A549 treated with DMSO at 1 μM for 4 hours (cell line): ENCODE measurements around the gene ELP6. TPM values are rescaled to one million over a fixed set of nuclear protein-coding genes. Genes with fewer than 3 reads are reported as not detected.

Experiments
- total RNA-seq: library from RNA; stranded (reverse); fragments of 200-300 nt; extraction: Qiagen RNA extraction; gene quantifications from 5 replicates; pipeline ENCODE4 v1.2.3, GENCODE V29; 2022; ENCODE audit warnings: low read depth

Gene ELP6
- total RNA-seq, result 23.3 to 30.0 TPM (median 29.3 TPM) in 5 replicates

GRCh38 chr3:47513125-47513929 is at the start of gene ELP6:
TSS of gene ELP6 (minus strand) at chr3:47513712. CDS start at chr3:47513590, 122 bp downstream.

GRCh38 chr3:47475570-47476329 is 37.8 kb downstream of the ELP6 start, which contains the start of gene SCAP:
TSS of gene SCAP (minus strand) at chr3:47475941. CDS start at chr3:47442993, 32,948 bp downstream.

Other genes with a start within 250 kb of the ELP6 start
- 18.8 to 22.4 TPM (median 20.3 TPM) in 5 replicates for gene KIF9, start 230.9 kb downstream of the ELP6 start, total RNA-seq
- gene KLHL18, start 230.8 kb downstream of the ELP6 start, total RNA-seq, result 17.2 to 19.8 TPM (median 17.6 TPM) in 5 replicates
- gene PTPN23, start 132.7 kb downstream of the ELP6 start, total RNA-seq, result 19.0 to 24.8 TPM (median 21.8 TPM) in 5 replicates
- gene SCAP, start 37.8 kb downstream of the ELP6 start, total RNA-seq, result 24.4 to 32.8 TPM (median 28.7 TPM) in 5 replicates
- 0.77 to 1.3 TPM (median 1.0 TPM) in 5 replicates for gene CSPG5, start 65.2 kb upstream of the ELP6 start, total RNA-seq